Measurements from ENCODE around the gene ELMO1.

Gene ELMO1

GRCh38 chr7:37070471-37070870, 378.2 kb downstream of the ELMO1 start:
- TF ChIP-seq CTCF (IDR thresholded peaks at IDR 0.05; ENCODE audit: low read depth, low read length, missing control alignments): no peak
- H3K4me3 ChIP-seq (ENCODE audit: low read depth, low read length): no peak overlapping the region
- no peak for DNase-seq (ENCODE audit: low read depth)
- in situ Hi-C loops (cut with HindIII; ENCODE audit: low sequenced_read_pairs): no loop called here

GRCh38 chr7:37070031-37070430, 378.6 kb downstream of the ELMO1 start:
- in situ Hi-C loops (cut with HindIII; ENCODE audit: low sequenced_read_pairs): no loop called here
- H3K4me3 ChIP-seq (ENCODE audit: low read depth, low read length): no peak overlapping the region
- TF ChIP-seq CTCF (IDR thresholded peaks at IDR 0.05; ENCODE audit: low read depth, low read length, missing control alignments): no peak
- DNase-seq (ENCODE audit: low read depth): no peak

GRCh38 chr7:37069336-37069735, 379.3 kb downstream of the ELMO1 start:
- in situ Hi-C loops (cut with HindIII; ENCODE audit: low sequenced_read_pairs): no loop called here
- no peak overlapping the region for H3K4me3 ChIP-seq (ENCODE audit: low read depth, low read length)
- no peak for DNase-seq (ENCODE audit: low read depth)
- no peak for TF ChIP-seq CTCF (IDR thresholded peaks at IDR 0.05; ENCODE audit: low read depth, low read length, missing control alignments)

GRCh38 chr7:37068902-37069301, 379.8 kb downstream of the ELMO1 start:
- no peak for DNase-seq (ENCODE audit: low read depth)
- H3K4me3 ChIP-seq (ENCODE audit: low read depth, low read length): no peak overlapping the region
- in situ Hi-C loops (cut with HindIII; ENCODE audit: low sequenced_read_pairs): no loop called here
- no peak for TF ChIP-seq CTCF (IDR thresholded peaks at IDR 0.05; ENCODE audit: low read depth, low read length, missing control alignments)

GRCh38 chr7:37068038-37068437, 380.6 kb downstream of the ELMO1 start:
- DNase-seq (ENCODE audit: low read depth): no peak
- in situ Hi-C loops (cut with HindIII; ENCODE audit: low sequenced_read_pairs): no loop called here
- TF ChIP-seq CTCF (IDR thresholded peaks at IDR 0.05; ENCODE audit: low read depth, low read length, missing control alignments): no peak
- H3K4me3 ChIP-seq (ENCODE audit: low read depth, low read length): no peak overlapping the region

GRCh38 chr7:37065779-37066271, 382.8 kb downstream of the ELMO1 start:
- TF ChIP-seq CTCF (IDR thresholded peaks at IDR 0.05; ENCODE audit: low read depth, low read length, missing control alignments): no peak
- in situ Hi-C loops (cut with HindIII; ENCODE audit: low sequenced_read_pairs): no loop called here
- DNase-seq (ENCODE audit: low read depth): peak; percentile 35
- H3K4me3 ChIP-seq (ENCODE audit: low read depth, low read length): no peak overlapping the region

- TF ChIP-seq CTCF (IDR thresholded peaks at IDR 0.05; ENCODE audit: low read depth, low read length, missing control alignments): no peak
- no peak for DNase-seq (ENCODE audit: low read depth)
- H3K4me3 ChIP-seq (ENCODE audit: low read depth, low read length): no peak overlapping the region
- in situ Hi-C loops (cut with HindIII; ENCODE audit: low sequenced_read_pairs): no loop called here
These were observed 386.2 kb downstream of the ELMO1 start for GRCh38 chr7:37062560-37062859.

Data from astrocyte of the cerebellum (primary cell).